Uterus (tissue), 4 donors: ENCODE data around the gene TMEM123. TPM values are rescaled to one million over a fixed set of nuclear protein-coding genes. Genes with fewer than 3 reads are reported as not detected.
A peak's percentile ranks its signal among the peaks of the same experiment; 100 is the strongest.

Experiments
- DNase-seq, 2 donors: peaks; one replicate each; pipeline ENCODE4 v3.0.0-alpha.2; 2019 to 2020
- H3K27ac ChIP-seq, 2 donors: fragments of 200-600 bp; sonication (generic); 1 replicate in 1 of 2; 2 replicates in 1 of 2; pipeline ENCODE4 v1.5.1; 2016 to 2018
- H3K27me3 ChIP-seq, 2 donors: fragments of 200-600 bp; sonication (generic); one replicate each; pipeline ENCODE4 v1.5.1; 2018 to 2019; ENCODE audit warnings: control low read depth in 1 of 2
- H3K36me3 ChIP-seq, 2 donors: fragments of 200-600 bp; sonication (generic); one replicate each; pipeline ENCODE4 v1.5.1; 2019; ENCODE audit warnings: control low read depth in 1 of 2
- H3K4me1 ChIP-seq, 2 donors: fragments of 200-600 bp; sonication (generic); one replicate each; pipeline ENCODE4 v1.5.1; 2018 to 2019; ENCODE audit warnings: control low read depth in 1 of 2
- H3K4me3 ChIP-seq, 2 donors: fragments of 200-600 bp; sonication (generic); 1 replicate in 1 of 2; 2 replicates in 1 of 2; pipeline ENCODE4 v1.5.1; 2018 to 2019; ENCODE audit warnings: mild to moderate bottlenecking in 1 of 2
- H3K9me3 ChIP-seq, 2 donors: fragments of 200-600 bp; sonication (generic); one replicate each; pipeline ENCODE4 v1.5.1; 2019; ENCODE audit warnings: control low read depth in 1 of 2
- CTCF ChIP-seq, 4 experiments: fragments of 200-600 bp in 2 of 4; fragments of 450-650 bp in 2 of 4; sonication (generic) in 2 of 4; IDR thresholded peaks; one replicate each; pipeline ENCODE4 v1.5.1; 2016 to 2019; ENCODE audit warnings: antibody characterized with exemption in 4 of 4, mild to moderate bottlenecking in 2 of 4, moderate library complexity in 1 of 4
- POLR2A ChIP-seq, 2 donors: fragments of 450-650 bp; IDR thresholded peaks; one replicate each; pipeline ENCODE4 v1.6.1; 2016; ENCODE audit warnings: antibody characterized with exemption in 2 of 2, mild to moderate bottlenecking in 1 of 2, moderate library complexity in 1 of 2
- intact Hi-C: fragments of 100-400 bp; cut with DNase I; formaldehyde crosslinking; loops from one replicate; pipeline ENCODE4 v1.15.1; 2023; ENCODE audit warnings: low total_unique reads
- total RNA-seq, 4 donors: library from RNA; depleted of rRNA in 3 of 4; stranded (reverse); fragments of >200 nt in 3 of 4; gene quantifications; one replicate each; pipeline versions ENCODE4 v1.1.0 to v1.2.4, GENCODE V29; 2014 to 2023
- donor health status: DM: yes; HTN: yes; CAD: no.

The TMEM123 gene
- total RNA-seq, 4 donors from 2014 or later = 187 to 522 (median 260) TPM

GRCh38 chr11:102473543-102473942, 21.0 kb upstream of the TMEM123 start:
- no peaks in the 10 kb centered on the region for H3K27me3 ChIP-seq
- TF ChIP-seq CTCF (IDR thresholded peaks at IDR 0.05) = no peak
- no peak for TF ChIP-seq POLR2A (IDR thresholded peaks at IDR 0.05)
- no peak overlapping the region for H3K4me3 ChIP-seq
- no peaks in the 10 kb centered on the region for H3K4me1 ChIP-seq
- no peaks in the 10 kb centered on the region for H3K36me3 ChIP-seq
- intact Hi-C loops = no loop called here
- no peak for DNase-seq
- no peaks in the 10 kb centered on the region for H3K9me3 ChIP-seq
- peak overlapping the region in 1 of 2 donors; percentile 65 for H3K27ac ChIP-seq

DNA sequence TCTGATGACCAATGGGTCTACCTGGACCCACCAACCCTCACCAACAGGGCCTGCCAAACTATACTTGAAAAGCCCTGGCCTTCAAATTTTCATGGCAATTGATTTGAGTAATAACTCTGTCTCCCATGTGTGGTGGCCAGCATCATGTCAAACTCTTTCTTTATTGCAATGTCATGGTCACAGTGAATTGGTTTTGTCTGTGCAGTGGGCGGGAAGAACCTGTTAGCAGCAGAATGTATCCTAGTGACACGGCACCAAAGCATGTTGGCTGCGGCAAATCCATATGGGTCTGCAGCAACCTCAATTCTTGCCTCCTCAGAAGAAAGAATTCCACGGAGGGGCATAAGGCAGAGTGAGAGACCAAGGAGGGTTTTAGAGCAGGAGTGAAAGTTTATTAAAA, 19.6 kb upstream of the TMEM123 start:
- TF ChIP-seq POLR2A (IDR thresholded peaks at IDR 0.05) (no peak), CTCF (IDR thresholded peaks at IDR 0.05) (no peak)
- DNase-seq = no peak
- Histone ChIP-seq H3K27me3 (no peaks in the 10 kb centered on the region), H3K9me3 (no peaks in the 10 kb centered on the region), H3K27ac (no peak overlapping the region), H3K36me3 (no peaks in the 10 kb centered on the region), H3K4me1 (no peaks in the 10 kb centered on the region), H3K4me3 (no peak overlapping the region)
- intact Hi-C loops = no loop called here

- Histone ChIP-seq H3K27me3 (no peaks in the 10 kb centered on the region), H3K36me3 (no peaks in the 10 kb centered on the region), H3K4me1 (no peaks in the 10 kb centered on the region), H3K9me3 (no peaks in the 10 kb centered on the region), H3K27ac (peak overlapping the region in 1 of 2 donors; percentile 81), H3K4me3 (no peak overlapping the region)
- no peak for TF ChIP-seq CTCF (IDR thresholded peaks at IDR 0.05)
- TF ChIP-seq POLR2A (IDR thresholded peaks at IDR 0.05) = no peak
- intact Hi-C loops = no loop called here
- DNase-seq = no peak
Observed at GRCh38 chr11:102471474-102471873, 18.9 kb upstream of the TMEM123 start.

- Histone ChIP-seq H3K27ac (peak overlapping the region; percentile 67 to 81), H3K4me3 (no peak overlapping the region), H3K4me1 (no peaks in the 10 kb centered on the region), H3K9me3 (no peaks in the 10 kb centered on the region), H3K36me3 (no peaks in the 10 kb centered on the region), H3K27me3 (no peaks in the 10 kb centered on the region)
- no peak for DNase-seq
- intact Hi-C loops = no loop called here
- no peak for TF ChIP-seq CTCF (IDR thresholded peaks at IDR 0.05)
- TF ChIP-seq POLR2A (IDR thresholded peaks at IDR 0.05) = no peak
Observed at GRCh38 chr11:102470251-102470650, 17.7 kb upstream of the TMEM123 start.

- Histone ChIP-seq H3K4me3 (no peak overlapping the region), H3K9me3 (no peaks in the 10 kb centered on the region), H3K27me3 (no peaks in the 10 kb centered on the region), H3K4me1 (no peaks in the 10 kb centered on the region), H3K36me3 (no peaks in the 10 kb centered on the region), H3K27ac (peak overlapping the region; percentile 67 to 81)
- peak; percentile 64 to 72 for DNase-seq
- TF ChIP-seq POLR2A (IDR thresholded peaks at IDR 0.05) (no peak), CTCF (IDR thresholded peaks at IDR 0.05) (no peak)
- intact Hi-C loops = no loop called here
Observed at GRCh38 chr11:102469196-102469821, 16.7 kb upstream of the TMEM123 start.
